GM10847 (cell line): ENCODE data around the gene GUCA2A.

ENCODE experiments used
- POLR2A ChIP-seq: IDR thresholded peaks from 2 replicates; pipeline ENCODE4 v1.6.1; 2011; ENCODE audit not compliant: insufficient read length; ENCODE audit errors: extremely low read depth

The GUCA2A gene

DNA sequence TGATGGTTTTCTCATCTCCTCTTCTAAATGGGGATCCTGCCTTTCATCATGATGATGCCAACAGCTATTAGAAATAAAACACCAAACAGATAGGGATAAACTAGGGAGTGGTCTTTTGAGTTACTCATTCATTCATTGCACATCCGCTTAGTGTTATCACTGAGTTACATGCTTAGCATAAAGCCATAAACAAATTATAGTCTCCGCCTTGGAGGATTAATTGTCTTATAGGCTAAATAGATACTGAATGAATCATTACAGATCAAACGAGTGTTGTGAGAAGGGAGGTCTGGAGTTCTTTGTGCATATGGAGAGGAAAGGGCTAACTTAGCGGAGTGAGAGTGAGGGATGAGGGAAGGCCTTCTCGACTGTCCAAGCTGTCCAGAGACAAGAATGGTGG, 31.2 kb downstream of the GUCA2A start:
- TF ChIP-seq POLR2A = no peak

GRCh38 chr1:42130061-42130660, 34.4 kb downstream of the GUCA2A start:
- no peak for TF ChIP-seq POLR2A

DNA sequence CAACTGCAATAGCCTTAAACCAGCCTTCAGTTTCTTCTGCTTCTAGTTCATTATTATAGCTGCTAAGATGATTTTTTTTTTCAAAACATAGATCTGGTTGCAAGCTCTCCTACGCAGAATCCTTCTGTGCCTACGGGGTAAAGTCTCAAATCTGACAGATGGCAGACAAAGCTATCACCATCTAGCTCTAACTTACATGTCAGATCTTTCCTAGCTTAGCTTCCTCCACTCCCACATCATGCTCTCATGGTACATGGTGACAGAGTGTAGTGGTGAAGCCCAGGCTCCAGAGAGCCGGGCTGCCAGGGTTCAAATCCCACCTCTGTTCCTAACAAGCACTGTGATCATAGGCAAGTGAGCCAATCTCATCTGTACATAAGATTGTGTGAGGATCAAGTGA, 35.6 kb downstream of the GUCA2A start:
- TF ChIP-seq POLR2A = no peak

GRCh38 chr1:42128499-42128898, 36.0 kb downstream of the GUCA2A start:
- TF ChIP-seq POLR2A = no peak

DNA sequence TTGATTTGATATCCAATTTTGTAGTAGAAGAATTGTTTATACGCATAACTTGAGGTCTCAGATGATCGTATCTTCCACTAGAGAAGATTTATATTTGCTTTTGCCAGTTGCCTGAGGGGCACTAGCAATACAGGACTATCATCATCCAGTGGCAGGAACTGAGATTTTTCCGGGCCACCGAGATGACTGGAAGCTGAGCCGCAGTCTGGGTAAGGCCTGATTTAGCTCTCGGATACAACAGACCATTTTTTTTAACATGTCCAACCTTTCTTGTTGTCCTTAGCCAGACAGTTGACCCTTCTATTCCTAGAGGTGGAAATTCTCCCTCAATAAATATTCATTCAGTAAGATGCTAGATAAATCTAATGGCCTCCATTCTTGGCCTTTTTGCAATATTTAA, 36.8 kb downstream of the GUCA2A start:
- TF ChIP-seq POLR2A = no peak

DNA sequence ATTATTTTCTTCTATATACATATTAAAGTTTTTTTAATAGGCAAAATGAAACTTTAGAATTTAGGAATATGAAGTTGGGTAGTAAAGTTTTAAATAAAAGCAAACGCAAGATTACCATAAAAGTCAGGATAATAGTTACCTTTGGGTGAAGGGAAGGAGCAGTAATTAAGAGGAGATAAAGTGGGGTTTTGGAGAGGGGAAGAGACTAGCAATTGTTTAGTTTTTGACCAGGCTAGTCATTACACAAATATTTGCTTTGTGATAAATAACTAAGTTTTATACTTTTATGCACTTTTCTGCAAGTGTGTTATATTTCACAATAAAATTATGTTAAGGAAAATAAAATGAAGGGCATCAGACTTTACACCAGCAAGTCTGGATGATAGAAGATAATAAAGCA, 39.0 kb downstream of the GUCA2A start:
- no peak for TF ChIP-seq POLR2A

DNA sequence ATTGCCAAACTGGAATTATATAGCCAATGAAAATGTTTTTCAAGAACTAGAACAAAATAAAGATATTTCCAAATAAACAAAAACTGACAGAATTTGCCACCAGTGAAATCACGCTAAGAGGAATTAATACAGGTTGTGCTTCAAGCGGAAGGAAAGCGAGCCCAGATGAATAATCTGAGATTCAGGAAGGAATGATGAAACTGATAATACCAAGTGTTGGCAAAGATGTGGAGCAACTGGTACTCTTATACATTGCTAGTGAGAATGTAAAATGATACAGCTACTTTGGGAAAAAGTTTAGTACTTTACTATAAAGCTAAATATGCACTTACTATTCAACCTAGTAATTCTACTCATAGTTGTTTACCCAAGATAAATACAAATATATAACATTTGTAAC, 42.1 kb downstream of the GUCA2A start:
- no peak for TF ChIP-seq POLR2A

DNA sequence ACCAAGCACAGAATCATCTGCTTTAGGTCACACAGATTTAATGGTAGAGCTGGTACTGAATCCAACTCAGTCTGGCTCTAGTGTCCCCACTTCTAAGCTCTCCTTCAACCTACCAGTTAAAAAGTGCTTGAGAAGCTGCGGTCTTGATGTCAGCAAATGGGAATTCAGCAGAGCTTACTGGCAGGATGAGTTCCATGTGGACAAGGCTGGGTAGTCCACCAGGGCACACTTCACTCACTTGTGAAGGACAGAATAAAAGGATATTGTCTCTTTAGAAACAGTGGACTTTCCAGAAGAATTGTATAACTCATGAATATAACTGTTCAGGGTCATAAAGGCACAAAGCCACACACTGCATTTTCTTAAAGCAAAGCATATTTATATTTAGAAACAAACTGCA, 46.4 kb downstream of the GUCA2A start:
- no peak for TF ChIP-seq POLR2A

DNA sequence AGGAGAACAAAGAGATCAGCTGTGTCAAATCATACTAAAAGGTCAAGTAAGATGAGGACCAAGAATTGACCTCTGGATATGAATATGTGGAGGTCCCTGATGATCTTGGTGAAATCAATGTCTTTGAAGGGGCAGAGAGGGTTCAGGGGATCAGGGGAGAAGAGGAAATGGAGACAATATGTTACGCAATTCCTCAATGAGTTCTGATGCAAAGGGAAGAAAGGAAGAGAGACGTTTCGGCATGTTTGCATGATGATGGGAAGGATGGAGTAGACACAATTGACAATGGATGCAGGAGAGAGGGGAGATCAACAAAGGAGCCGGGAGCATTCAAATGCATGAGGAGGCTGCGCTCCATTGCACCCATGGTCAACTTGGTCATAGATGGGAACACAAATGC, 47.3 kb downstream of the GUCA2A start:
- no peak for TF ChIP-seq POLR2A

GRCh38 chr1:42114229-42114628, 50.3 kb downstream of the GUCA2A start:
- TF ChIP-seq POLR2A = no peak
